ENCODE measurements around the gene CCAR1. TPM values are rescaled to one million over a fixed set of nuclear protein-coding genes. Genes with fewer than 3 reads are reported as not detected.
A peak's percentile ranks its signal among the peaks of the same experiment; 100 is the strongest.

The CCAR1 gene
- polyA plus RNA-seq, 2 of the 4 experiments (the other 2 are of a cell fraction) = 98.8 to 107 TPM

- 89% methylated on average over 6 of the region's 6 CpGs for WGBS (ENCODE audit: missing lambda C conversion rate)
- TF ChIP-seq TP53 (CRISPR knock-in tag; IDR thresholded peaks at IDR 0.05) = no peak
- ATAC-seq (peak in 1 of 2 experiments; percentile 39; a peak in 2 of 6 replicates), FAIRE-seq (no peak), DNase-seq (ENCODE audit: low read depth in 1 of 2, low spot score in 1 of 2) (no peak)
- ChIA-PET CTCF (interaction anchor here (1.0 to 1.3 kb wide), 5 partner anchors 15 to 114 kb away, joined by 3 to 7 read pairs (median 4); no protein-coding TSS in a partner anchor), POLR2A (no interaction called here)
- Histone ChIP-seq H3K9me3 (no peaks in the 10 kb centered on the region), H3K4me3 (no peak overlapping the region), H3K27ac (no peak overlapping the region), H3K4me2 (no peak overlapping the region), H3K4me1 (no peaks in the 10 kb centered on the region)
Observed at GRCh38 chr10:68781613-68782574, 60.9 kb downstream of the CCAR1 start.

DNA sequence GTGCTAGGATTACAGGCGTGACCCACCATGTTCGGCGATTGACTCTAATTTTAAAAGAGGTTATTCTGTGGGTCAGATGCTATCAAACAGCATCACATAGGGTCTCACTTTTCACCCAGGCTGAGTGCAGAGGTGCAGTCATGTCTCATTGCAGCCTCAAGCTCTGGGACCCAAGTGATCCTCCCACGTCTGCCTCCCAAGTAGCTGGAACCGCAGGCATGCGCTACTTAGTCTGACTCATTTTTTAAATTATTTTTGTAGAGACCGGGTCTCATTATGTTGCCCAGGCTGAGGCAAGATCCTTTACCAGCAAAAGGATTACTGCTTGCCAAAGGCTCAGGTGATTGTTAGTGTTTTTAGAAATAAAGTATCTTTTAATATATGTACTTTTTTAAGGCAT lies 63.4 kb downstream of the CCAR1 start:
- DNase-seq (ENCODE audit: low read depth in 1 of 2, low spot score in 1 of 2) (no peak), FAIRE-seq (no peak), ATAC-seq (no peak)
- Histone ChIP-seq H3K4me2 (no peak overlapping the region), H3K27ac (no peak overlapping the region), H3K9me3 (no peaks in the 10 kb centered on the region), H3K4me1 (no peaks in the 10 kb centered on the region), H3K4me3 (no peak overlapping the region)
- CTCF ChIA-PET = no interaction called here
- POLR2A ChIA-PET = no interaction called here
- 93% methylated on average over 7 of the region's 7 CpGs for WGBS (ENCODE audit: missing lambda C conversion rate)
- TF ChIP-seq TFCP2L1 (CRISPR knock-in tag; IDR thresholded peaks at IDR 0.05) (no peak), MAFK (IDR thresholded peaks at IDR 0.05; ENCODE audit: partially characterized antibody) (no peak), GATA3 (IDR thresholded peaks at IDR 0.05; ENCODE audit: borderline replicate concordance) (no peak), EHMT2 (IDR thresholded peaks at IDR 0.05; ENCODE audit: low read depth) (no peak), KDM1A (IDR thresholded peaks at IDR 0.05; ENCODE audit: low read depth) (no peak), RAD21 (conservative IDR thresholded peaks at IDR 0.05 in 1 of 2, IDR thresholded peaks at IDR 0.05 in 1 of 2) (no peak), USF2 (IDR thresholded peaks at IDR 0.05) (no peak)
- TF ChIP-seq, protein P1, sequence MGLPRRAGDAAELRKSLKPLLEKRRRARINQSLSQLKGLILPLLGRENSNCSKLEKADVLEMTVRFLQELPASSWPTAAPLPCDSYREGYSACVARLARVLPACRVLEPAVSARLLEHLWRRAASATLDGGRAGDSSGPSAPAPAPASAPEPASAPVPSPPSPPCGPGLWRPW (IDR thresholded peaks at IDR 0.05) = no peak
- TF ChIP-seq, protein P2, sequence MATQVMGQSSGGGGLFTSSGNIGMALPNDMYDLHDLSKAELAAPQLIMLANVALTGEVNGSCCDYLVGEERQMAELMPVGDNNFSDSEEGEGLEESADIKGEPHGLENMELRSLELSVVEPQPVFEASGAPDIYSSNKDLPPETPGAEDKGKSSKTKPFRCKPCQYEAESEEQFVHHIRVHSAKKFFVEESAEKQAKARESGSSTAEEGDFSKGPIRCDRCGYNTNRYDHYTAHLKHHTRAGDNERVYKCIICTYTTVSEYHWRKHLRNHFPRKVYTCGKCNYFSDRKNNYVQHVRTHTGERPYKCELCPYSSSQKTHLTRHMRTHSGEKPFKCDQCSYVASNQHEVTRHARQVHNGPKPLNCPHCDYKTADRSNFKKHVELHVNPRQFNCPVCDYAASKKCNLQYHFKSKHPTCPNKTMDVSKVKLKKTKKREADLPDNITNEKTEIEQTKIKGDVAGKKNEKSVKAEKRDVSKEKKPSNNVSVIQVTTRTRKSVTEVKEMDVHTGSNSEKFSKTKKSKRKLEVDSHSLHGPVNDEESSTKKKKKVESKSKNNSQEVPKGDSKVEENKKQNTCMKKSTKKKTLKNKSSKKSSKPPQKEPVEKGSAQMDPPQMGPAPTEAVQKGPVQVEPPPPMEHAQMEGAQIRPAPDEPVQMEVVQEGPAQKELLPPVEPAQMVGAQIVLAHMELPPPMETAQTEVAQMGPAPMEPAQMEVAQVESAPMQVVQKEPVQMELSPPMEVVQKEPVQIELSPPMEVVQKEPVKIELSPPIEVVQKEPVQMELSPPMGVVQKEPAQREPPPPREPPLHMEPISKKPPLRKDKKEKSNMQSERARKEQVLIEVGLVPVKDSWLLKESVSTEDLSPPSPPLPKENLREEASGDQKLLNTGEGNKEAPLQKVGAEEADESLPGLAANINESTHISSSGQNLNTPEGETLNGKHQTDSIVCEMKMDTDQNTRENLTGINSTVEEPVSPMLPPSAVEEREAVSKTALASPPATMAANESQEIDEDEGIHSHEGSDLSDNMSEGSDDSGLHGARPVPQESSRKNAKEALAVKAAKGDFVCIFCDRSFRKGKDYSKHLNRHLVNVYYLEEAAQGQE (IDR thresholded peaks at IDR 0.05) = no peak

- ChIA-PET POLR2A (interaction anchor here (0.6 kb wide), 1 partner anchor 192 kb away, joined by 3 read pairs; no protein-coding TSS in a partner anchor), CTCF (interaction anchor here (1.0 kb wide), 1 partner anchor 108 kb away, joined by 4 read pairs; no protein-coding TSS in a partner anchor)
- Histone ChIP-seq H3K4me3 (no peak overlapping the region), H3K9me3 (no peaks in the 10 kb centered on the region), H3K4me2 (no peak overlapping the region), H3K27ac (no peak overlapping the region), H3K4me1 (no peaks in the 10 kb centered on the region)
- ATAC-seq (no peak), FAIRE-seq (no peak), DNase-seq (ENCODE audit: low read depth in 1 of 2, low spot score in 1 of 2) (no peak)
- 96% methylated on average over 3 of the region's 3 CpGs for WGBS (ENCODE audit: missing lambda C conversion rate)
- TF ChIP-seq JUN (IDR thresholded peaks at IDR 0.05) (no peak), HMGXB4 (CRISPR knock-in tag; IDR thresholded peaks at IDR 0.05; ENCODE audit: borderline replicate concordance) (no peak), EHMT2 (IDR thresholded peaks at IDR 0.05; ENCODE audit: low read depth) (no peak), PBX3 (IDR thresholded peaks at IDR 0.05) (no peak), ATOH8 (CRISPR knock-in tag; IDR thresholded peaks at IDR 0.05; ENCODE audit: low read depth) (no peak), ZSCAN20 (CRISPR knock-in tag; IDR thresholded peaks at IDR 0.05) (no peak), MAZ (IDR thresholded peaks at IDR 0.05; ENCODE audit: borderline replicate concordance, low read depth, low read length) (no peak), GATA3 (IDR thresholded peaks at IDR 0.05; ENCODE audit: borderline replicate concordance) (no peak), MYC (IDR thresholded peaks at IDR 0.05; ENCODE audit: borderline replicate concordance, low read length) (no peak), FOSL2 (IDR thresholded peaks at IDR 0.05) (no peak), FOSL2 (CRISPR knock-in tag; IDR thresholded peaks at IDR 0.05) (no peak), POLR2AphosphoS2 (conservative IDR thresholded peaks at IDR 0.05; ENCODE audit: low read length) (no peak)
- TF ChIP-seq, protein P3, sequence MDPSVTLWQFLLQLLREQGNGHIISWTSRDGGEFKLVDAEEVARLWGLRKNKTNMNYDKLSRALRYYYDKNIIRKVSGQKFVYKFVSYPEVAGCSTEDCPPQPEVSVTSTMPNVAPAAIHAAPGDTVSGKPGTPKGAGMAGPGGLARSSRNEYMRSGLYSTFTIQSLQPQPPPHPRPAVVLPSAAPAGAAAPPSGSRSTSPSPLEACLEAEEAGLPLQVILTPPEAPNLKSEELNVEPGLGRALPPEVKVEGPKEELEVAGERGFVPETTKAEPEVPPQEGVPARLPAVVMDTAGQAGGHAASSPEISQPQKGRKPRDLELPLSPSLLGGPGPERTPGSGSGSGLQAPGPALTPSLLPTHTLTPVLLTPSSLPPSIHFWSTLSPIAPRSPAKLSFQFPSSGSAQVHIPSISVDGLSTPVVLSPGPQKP (IDR thresholded peaks at IDR 0.05; ENCODE audit: low read depth, low read length) = no peak
Observed at GRCh38 chr10:68787813-68788212, 66.8 kb downstream of the CCAR1 start.

All from A549 (cell line).